K562 (cell line): ENCODE results near the gene ABCA7. TPM values are rescaled to one million over a fixed set of nuclear protein-coding genes. Genes with fewer than 3 reads are reported as not detected.
A peak's percentile ranks its signal among the peaks of the same experiment; 100 is the strongest.

Source experiments
- ASH1L ChIP-seq: fragments of 450-650 bp; IDR thresholded peaks from 2 replicates; pipeline ENCODE4 v1.6.1; 2018; ENCODE audit warnings: borderline replicate concordance, mild to moderate bottlenecking, low read depth; ENCODE audit not compliant: partially characterized antibody
- ATF7 ChIP-seq: fragments of 450-650 bp; IDR thresholded peaks from 2 replicates; pipeline ENCODE4 v1.7.1; 2014; ENCODE audit warnings: mild to moderate bottlenecking, moderate library complexity
- C11orf30 ChIP-seq: fragments of 450-650 bp; IDR thresholded peaks from 2 replicates; pipeline ENCODE4 v1.6.1; 2016; ENCODE audit warnings: low read depth, mild to moderate bottlenecking
- CSDE1 ChIP-seq, 2 experiments: fragments of 450-650 bp; IDR thresholded peaks; 2 replicates each; pipeline ENCODE4 v1.6.1; 2016; ENCODE audit warnings: mild to moderate bottlenecking in 1 of 2
- GTF2A2 ChIP-seq: IDR thresholded peaks from 2 replicates; pipeline ENCODE4 v1.6.1; 2016; ENCODE audit warnings: mild to moderate bottlenecking, missing genetic modification characterization, missing compliant biosample characterization
- HOXB6 ChIP-seq: fragments of 250-450 bp; sonication (Bioruptor Pico); IDR thresholded peaks from 2 replicates; pipeline ENCODE4 v1.5.1; 2022; ENCODE audit warnings: mild to moderate bottlenecking, borderline replicate concordance
- SETDB1 ChIP-seq: IDR thresholded peaks from one replicate; pipeline ENCODE4 v1.6.1; 2012; ENCODE audit warnings: low read length, control low read depth, inconsistent platforms
- SREBF1 ChIP-seq: fragments of 150-350 bp; IDR thresholded peaks from 2 replicates; pipeline ENCODE4 v1.6.1; 2014; ENCODE audit warnings: antibody characterized with exemption, low read depth, low read length, borderline replicate concordance
- STAG1 ChIP-seq: sonication (generic); formaldehyde crosslinking; IDR thresholded peaks from 2 replicates; pipeline ENCODE4 v1.5.0; 2020; ENCODE audit warnings: missing genetic modification reagents, borderline replicate concordance
- STAT5A ChIP-seq: IDR thresholded peaks from 2 replicates; pipeline ENCODE4 v1.6.1; 2012; ENCODE audit warnings: low read length, inconsistent platforms, borderline replicate concordance
- ZNF140 ChIP-seq: fragments of 250-450 bp; sonication (Bioruptor Pico); IDR thresholded peaks from 2 replicates; pipeline ENCODE4 v1.8.0; 2021; ENCODE audit warnings: moderate library complexity, mild to moderate bottlenecking, inconsistent platforms
- polyA plus RNA-seq, 8 experiments: library from polyadenylated mRNA; depleted of rRNA in 4 of 8; stranded (reverse) in 5 of 8; unstranded in 3 of 8; fragments of >200 nt; fragmentation: Nextera tagmentation in 2 of 8; fragmentation: Illumina TruSeq in 1 of 8; extraction: Ambion mirVana in 2 of 8; extraction: Trizol in 1 of 8; gene quantifications; 2 replicates each; pipeline versions ENCODE4 v1.2.1 to v1.2.3, GENCODE V29; 2011 to 2014; ENCODE audit warnings: inconsistent platforms in 1 of 8, missing spikeins in 1 of 8
- total RNA-seq, 7 experiments: library from RNA; depleted of rRNA in 6 of 7; stranded (reverse); fragments of >200 nt in 6 of 7; fragmentation: Illumina TruSeq in 2 of 7; extraction: Trizol in 2 of 7; gene quantifications; 2 replicates each; pipeline versions ENCODE4 v1.2.1 to v1.2.3, GENCODE V29; 2011 to 2021; ENCODE audit warnings: low replicate concordance in 1 of 7
- TF ChIP-seq, protein P1 (sequence below): fragments of 450-650 bp; IDR thresholded peaks from 2 replicates; pipeline ENCODE4 v1.6.1; 2018; ENCODE audit not compliant: partially characterized antibody
- TF ChIP-seq, protein P2 (sequence below), 2 experiments: fragments of 450-650 bp; IDR thresholded peaks; 2 replicates each; pipeline ENCODE4 v1.6.1; 2016; ENCODE audit warnings: mild to moderate bottlenecking in 2 of 2, borderline replicate concordance in 1 of 2, low read depth in 1 of 2, moderate library complexity in 1 of 2
- TF ChIP-seq, protein P3 (sequence below): sonication (generic); formaldehyde crosslinking; IDR thresholded peaks from 2 replicates; pipeline ENCODE4 v1.8.0; 2022; ENCODE audit warnings: mild to moderate bottlenecking, missing genetic modification reagents

The ABCA7 gene
- total and polyA plus RNA-seq, 9 of the 15 experiments (the other 6 are each of a cell fraction or from before 2014, with no cell fraction given) = 2.3 to 96.1 (median 31.2) TPM

DNA sequence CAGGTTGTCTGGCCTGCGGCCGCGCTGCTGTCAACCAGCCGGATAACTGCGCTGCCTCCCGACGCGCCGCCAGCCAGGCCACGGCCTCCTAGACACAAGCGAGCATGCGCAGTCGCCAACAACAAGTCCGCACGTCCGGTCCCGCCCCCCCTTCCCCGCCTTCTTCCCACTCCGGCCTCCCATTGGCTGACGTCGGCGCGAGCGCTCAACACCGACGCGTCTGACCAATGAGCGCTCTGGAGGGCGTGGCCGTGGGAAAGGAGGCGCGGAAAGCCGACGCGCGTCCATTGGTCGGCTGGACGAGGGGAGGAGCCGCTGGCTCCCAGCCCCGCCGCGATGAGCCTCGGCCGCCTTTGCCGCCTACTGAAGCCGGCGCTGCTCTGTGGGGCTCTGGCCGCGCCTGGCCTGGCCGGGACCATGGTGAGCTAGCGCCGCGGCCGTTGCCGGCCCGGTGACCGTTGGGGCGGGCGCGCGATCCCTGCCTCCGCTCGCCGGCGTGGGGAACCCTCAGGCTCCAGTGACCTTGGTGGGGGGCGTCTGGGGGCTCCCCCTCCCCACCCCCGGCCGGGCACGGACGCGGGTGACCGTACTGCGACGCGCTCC is 63.9 kb downstream of the ABCA7 start, which contains the start of gene GPX4 (continued):
- TF ChIP-seq, protein P1, sequence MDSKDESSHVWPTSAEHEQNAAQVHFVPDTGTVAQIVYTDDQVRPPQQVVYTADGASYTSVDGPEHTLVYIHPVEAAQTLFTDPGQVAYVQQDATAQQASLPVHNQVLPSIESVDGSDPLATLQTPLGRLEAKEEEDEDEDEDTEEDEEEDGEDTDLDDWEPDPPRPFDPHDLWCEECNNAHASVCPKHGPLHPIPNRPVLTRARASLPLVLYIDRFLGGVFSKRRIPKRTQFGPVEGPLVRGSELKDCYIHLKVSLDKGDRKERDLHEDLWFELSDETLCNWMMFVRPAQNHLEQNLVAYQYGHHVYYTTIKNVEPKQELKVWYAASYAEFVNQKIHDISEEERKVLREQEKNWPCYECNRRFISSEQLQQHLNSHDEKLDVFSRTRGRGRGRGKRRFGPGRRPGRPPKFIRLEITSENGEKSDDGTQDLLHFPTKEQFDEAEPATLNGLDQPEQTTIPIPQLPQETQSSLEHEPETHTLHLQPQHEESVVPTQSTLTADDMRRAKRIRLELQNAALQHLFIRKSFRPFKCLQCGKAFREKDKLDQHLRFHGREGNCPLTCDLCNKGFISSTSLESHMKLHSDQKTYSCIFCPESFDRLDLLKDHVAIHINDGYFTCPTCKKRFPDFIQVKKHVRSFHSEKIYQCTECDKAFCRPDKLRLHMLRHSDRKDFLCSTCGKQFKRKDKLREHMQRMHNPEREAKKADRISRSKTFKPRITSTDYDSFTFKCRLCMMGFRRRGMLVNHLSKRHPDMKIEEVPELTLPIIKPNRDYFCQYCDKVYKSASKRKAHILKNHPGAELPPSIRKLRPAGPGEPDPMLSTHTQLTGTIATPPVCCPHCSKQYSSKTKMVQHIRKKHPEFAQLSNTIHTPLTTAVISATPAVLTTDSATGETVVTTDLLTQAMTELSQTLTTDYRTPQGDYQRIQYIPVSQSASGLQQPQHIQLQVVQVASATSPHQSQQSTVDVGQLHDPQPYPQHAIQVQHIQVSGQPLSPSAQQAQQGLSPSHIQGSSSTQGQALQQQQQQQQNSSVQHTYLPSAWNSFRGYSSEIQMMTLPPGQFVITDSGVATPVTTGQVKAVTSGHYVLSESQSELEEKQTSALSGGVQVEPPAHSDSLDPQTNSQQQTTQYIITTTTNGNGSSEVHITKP = no peak
- no peak for TF ChIP-seq GTF2A2
- TF ChIP-seq, protein P2, sequence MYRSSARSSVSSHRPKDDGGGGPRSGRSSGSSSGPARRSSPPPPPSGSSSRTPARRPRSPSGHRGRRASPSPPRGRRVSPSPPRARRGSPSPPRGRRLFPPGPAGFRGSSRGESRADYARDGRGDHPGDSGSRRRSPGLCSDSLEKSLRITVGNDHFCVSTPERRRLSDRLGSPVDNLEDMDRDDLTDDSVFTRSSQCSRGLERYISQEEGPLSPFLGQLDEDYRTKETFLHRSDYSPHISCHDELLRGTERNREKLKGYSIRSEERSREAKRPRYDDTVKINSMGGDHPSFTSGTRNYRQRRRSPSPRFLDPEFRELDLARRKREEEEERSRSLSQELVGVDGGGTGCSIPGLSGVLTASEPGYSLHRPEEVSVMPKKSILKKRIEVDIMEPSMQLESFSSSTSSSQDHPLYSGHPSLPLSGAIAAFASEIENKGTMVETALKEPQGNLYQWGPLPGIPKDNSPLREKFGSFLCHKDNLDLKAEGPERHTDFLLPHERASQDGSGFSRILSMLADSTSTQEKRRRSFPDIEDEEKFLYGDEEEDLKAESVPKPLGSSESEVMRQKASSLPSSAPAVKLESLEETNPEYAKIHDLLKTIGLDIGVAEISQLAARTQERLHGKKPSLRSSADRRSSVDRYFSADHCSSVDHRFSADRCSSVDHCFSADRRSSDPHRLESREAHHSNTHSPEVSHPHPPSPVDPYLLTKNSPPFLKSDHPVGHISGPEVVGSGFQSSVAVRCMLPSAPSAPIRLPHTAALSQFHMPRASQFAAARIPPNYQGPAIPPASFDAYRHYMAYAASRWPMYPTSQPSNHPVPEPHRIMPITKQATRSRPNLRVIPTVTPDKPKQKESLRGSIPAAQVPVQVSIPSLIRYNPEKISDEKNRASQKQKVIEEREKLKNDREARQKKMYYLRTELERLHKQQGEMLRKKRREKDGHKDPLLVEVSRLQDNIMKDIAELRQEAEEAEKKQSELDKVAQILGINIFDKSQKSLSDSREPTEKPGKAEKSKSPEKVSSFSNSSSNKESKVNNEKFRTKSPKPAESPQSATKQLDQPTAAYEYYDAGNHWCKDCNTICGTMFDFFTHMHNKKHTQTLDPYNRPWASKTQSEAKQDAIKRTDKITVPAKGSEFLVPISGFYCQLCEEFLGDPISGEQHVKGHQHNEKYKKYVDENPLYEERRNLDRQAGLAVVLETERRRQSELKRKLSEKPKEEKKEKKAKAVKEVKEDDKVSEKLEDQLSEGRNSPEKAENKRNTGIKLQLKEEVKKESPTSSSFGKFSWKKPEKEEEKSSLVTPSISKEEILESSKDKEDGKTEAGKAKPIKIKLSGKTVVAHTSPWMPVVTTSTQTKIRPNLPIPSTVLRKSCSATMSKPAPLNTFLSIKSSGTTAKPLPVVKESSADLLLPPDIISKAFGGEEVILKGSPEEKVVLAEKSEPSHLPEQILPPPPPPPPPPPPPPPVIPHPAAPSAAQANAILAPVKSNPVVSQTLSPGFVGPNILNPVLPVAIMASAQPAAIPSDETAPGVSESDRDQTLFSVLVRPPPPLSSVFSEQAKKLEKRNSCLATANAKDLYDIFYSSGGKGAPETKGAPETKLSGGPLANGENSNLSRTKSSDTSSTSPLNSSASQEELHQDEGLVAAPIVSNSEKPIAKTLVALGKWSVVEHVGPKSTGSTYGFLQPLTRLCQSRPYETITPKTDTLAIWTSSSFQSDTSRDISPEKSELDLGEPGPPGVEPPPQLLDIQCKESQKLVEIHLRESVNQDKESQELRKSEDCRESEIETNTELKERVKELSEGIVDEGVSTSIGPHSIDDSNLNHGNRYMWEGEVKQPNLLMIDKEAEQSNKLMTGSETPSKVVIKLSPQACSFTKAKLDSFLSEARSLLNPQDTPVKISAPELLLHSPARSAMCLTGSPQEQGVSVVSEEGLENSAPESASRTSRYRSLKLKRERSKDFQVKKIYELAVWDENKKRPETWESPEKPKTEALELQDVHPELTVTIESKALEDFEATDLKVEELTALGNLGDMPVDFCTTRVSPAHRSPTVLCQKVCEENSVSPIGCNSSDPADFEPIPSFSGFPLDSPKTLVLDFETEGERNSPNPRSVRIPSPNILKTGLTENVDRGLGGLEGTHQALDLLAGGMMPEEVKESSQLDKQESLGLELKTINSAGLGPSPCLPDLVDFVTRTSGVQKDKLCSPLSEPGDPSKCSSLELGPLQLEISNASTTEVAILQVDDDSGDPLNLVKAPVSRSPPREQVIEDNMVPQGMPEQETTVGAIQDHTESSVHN (IDR thresholded peaks at IDR 0.05; ENCODE audit: borderline replicate concordance in 1 of 2, low read depth in 1 of 2) = no peak
- TF ChIP-seq HOXB6 = no peak
- TF ChIP-seq SETDB1 = no peak
- TF ChIP-seq CSDE1 (IDR thresholded peaks at IDR 0.05) = no peak; a peak in 1 of 4 replicates
- peak; percentile 63 for TF ChIP-seq ATF7
- TF ChIP-seq C11orf30 = no peak
- TF ChIP-seq ZNF140 (CRISPR knock-in tag) = no peak
- TF ChIP-seq, protein P3, sequence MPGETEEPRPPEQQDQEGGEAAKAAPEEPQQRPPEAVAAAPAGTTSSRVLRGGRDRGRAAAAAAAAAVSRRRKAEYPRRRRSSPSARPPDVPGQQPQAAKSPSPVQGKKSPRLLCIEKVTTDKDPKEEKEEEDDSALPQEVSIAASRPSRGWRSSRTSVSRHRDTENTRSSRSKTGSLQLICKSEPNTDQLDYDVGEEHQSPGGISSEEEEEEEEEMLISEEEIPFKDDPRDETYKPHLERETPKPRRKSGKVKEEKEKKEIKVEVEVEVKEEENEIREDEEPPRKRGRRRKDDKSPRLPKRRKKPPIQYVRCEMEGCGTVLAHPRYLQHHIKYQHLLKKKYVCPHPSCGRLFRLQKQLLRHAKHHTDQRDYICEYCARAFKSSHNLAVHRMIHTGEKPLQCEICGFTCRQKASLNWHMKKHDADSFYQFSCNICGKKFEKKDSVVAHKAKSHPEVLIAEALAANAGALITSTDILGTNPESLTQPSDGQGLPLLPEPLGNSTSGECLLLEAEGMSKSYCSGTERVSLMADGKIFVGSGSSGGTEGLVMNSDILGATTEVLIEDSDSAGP (CRISPR knock-in tag) = no peak
- no peak for TF ChIP-seq SREBF1
- no peak for TF ChIP-seq STAG1
- peak; percentile 68 for TF ChIP-seq ASH1L
- TF ChIP-seq STAT5A = no peak
